HS-27A (cell line): ENCODE results near the gene MAPRE3.
"Not testable (repeated sequence)": the region's sequence is repeated elsewhere in the genome, so short reads cannot be mapped to it uniquely, and the experiment has no call there.

ENCODE experiments used
- DNase-seq: peaks from one replicate; pipeline ENCODE4 v3.0.0-alpha.2; 2012; ENCODE audit warnings: low read depth, missing footprints

The MAPRE3 gene

DNA sequence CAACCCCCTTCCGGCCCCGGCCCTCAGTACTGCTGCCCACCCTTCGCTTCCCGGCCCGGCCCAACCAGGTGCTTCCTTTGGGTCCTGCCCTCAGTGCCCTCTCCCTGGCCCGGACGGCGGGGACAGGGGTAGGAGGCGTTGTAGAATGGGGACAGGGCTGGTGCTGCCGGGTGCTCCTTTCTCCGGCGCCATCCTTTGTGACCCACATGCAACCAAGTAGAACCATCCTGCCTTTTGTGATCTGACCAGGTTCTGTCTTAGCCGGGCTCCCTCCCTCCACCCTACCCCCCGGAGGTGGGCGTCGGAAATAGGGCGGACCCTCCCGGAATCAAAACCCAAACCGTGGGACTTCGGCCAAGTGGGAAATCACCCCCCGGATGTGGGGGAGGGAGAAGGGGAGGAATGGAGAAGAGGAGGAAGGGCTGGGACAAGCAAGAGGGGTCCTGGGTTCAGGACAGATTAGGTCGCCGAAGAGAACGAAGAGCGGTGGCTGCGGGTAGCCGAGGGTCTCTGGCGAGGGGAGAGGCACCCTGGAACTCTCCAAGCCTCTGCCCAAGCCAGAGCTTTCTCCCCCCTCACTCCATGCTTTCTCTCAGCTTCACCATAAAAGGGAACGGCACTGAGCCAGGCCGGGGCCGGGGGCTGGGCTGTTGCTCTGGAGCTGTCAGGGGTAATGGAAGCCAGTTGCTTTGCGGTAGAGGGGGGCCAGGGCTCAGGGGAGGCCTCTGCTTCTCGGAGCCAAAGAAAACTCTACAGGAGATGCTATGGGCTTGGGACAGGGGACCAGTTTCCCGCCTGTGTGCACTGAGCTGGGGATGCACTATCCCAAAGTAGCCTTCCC is 101.8 kb downstream of the MAPRE3 start:
- no peak for DNase-seq

DNA sequence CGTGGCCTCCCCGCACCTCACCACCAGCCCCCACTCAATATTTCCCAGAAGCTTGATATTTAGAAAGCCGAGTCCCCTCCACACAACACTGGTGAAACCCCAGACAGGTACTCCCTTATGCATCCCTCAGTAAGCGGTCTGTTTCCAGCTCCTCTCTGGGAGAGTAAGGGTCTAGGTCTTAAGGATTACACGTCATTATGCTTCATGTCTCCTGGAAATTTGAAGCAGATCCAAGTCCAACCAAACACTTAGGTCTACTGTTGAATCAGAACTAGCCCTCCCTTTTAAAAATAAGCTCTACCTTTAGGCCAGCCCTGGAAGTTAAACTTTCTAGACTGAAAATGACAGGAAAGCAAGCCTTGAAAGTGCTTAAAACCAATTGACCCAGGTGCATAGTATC is 102.5 kb downstream of the MAPRE3 start:
- no peak for DNase-seq

DNA sequence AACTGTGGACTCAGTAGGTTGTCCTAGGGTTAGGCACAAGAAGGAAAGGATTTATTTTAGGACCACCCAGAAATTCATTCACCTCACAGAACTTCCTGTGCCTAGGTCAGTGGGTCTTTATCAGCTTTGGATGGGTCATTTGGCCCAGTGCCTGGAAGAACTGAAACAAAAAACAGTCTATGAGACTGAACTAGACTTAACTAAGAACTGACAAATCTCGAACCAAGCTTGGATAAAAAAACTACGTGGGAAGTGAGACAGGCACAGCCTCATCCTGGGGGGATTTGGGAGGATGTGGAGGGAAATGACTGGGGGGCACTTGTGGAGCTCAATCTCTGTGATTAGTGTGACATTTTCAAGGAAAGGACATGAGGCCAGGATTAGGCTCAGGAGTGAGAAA is 103.3 kb downstream of the MAPRE3 start:
- no peak for DNase-seq

DNA sequence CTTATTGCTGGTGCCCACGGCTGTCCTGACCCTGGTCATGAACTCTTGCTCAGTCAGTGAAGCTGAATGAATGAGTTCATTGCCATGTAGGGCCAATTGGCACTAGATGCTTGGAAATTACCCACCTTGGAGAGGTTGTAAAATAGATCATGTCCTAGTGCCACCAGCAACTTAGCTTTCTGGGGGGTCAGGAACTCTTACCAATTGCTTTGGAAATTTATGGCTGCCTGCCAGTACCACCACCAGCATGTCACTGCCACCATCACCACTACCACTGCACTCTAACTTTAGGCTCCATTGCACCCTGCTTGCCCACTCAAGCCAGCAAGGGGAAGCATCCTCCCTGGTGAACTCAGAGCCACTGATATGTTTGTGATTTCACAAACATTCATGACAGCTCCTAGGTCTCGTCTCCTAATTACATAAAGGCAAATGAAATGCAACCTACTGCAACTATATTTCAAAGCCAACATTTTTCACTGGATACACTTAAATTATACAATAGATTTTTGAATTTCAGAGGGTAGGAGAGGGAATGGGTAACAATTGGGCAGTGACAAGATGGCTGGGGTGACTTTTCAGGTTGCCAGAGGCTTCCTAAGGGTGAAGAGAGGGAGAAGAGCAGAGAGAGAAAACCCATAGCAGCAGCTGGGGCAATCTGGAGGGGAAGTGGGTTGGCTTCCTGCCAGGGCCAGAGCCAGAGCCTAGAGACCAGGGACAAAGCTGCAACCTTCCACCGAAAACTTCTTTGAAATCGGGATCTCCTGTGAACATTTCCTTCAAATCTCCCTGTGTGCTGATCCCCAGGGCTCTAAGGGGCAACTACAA is 104.5 kb downstream of the MAPRE3 start:
- no peak for DNase-seq

DNA sequence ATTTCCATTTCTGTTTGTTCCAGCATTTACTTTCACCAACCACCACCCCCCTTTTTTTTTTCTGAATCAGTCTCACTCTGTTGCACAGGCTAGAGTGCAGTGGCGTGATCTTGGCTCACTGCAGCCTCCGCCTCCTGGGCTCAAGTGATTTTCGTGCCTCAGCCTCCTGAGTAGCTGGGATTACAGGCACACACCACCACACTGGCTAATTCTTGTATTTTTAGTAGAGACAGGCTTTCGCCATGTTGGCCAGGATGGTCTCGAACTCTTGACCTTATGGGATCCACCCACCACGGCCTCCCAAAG is 105.1 kb downstream of the MAPRE3 start:
- not testable (repeated sequence) for DNase-seq

DNA sequence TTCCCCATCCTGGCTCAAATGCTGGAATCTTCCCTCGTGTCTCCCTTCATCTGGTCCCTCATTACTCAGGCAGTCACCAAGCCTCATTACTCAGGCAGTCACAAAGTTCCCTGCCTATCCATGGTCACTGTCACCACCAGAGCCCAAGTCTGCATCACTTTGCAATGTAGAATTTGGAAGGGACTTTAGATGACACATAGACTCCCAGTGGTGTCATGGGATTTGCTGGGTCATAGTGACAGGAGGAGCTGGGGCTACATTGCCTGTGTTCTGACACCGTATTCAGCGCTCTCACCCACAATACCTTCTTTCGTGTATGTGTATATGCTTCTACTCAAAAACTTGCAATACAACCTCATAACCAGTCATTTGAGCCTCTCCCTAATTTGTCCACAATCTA is 105.9 kb downstream of the MAPRE3 start:
- DNase-seq = no peak
